Measurements from ENCODE around the gene SIRT6. TPM values are rescaled to one million over a fixed set of nuclear protein-coding genes. Genes with fewer than 3 reads are reported as not detected.

Gene SIRT6
- total and polyA plus RNA-seq, 2 of the 4 experiments (the other 2 are of a cell fraction), result 3.9 to 25.3 TPM

- Histone ChIP-seq H3K18ac (ENCODE audit: low read depth, low read length) (no peak overlapping the region), H3K36me3 (ENCODE audit: control insufficient read depth, insufficient read depth, low read length) (peaks cover 20% of the 10 kb centered on the region), H3K4ac (ENCODE audit: low read depth, low read length) (no peak overlapping the region), H3K27ac (ENCODE audit: insufficient read depth, low read length) (no peak overlapping the region), H4K91ac (ENCODE audit: insufficient read depth, low read depth, low read length) (no peak overlapping the region), H2AK5ac (ENCODE audit: low read depth, low read length) (no peak overlapping the region), H3K23ac (ENCODE audit: low read depth, low read length) (no peak overlapping the region), H3K79me1 (ENCODE audit: low read depth in 1 of 2, low read length in 2 of 2) (peaks cover 0 to 4% of the 10 kb centered on the region in 2 experiments; a peak in 2 of 4 replicates), H3K9me3 (ENCODE audit: control insufficient read depth, insufficient read depth, low read length) (no peaks in the 10 kb centered on the region), H3K14ac (replicated peaks; ENCODE audit: low read depth, low read length) (no peak overlapping the region), H4K5ac (ENCODE audit: low read depth, low read length) (no peak overlapping the region), H3K9ac (ENCODE audit: low read depth, low read length) (no peak overlapping the region), H2BK5ac (ENCODE audit: low read depth, low read length, poor library complexity, severe bottlenecking) (no peak overlapping the region), H2BK20ac (ENCODE audit: low read depth, low read length) (no peak overlapping the region), H2BK15ac (ENCODE audit: low read depth, low read length) (no peak overlapping the region), H2AFZ (replicated peaks; ENCODE audit: low read length, poor library complexity) (no peak overlapping the region), H3K4me2 (ENCODE audit: low read depth, low read length) (no peak overlapping the region), H3K27me3 (ENCODE audit: control insufficient read depth, insufficient read depth, low read length) (peaks cover 5% of the 10 kb centered on the region; the same call in 1 of the 2 replicates), H3K4me3 (ENCODE audit: insufficient read depth, low read depth, low read length) (no peak overlapping the region), H4K20me1 (ENCODE audit: insufficient read depth, low read length) (peaks cover 12% of the 10 kb centered on the region), H3K9me1 (ENCODE audit: insufficient read depth, low read length) (no peaks in the 10 kb centered on the region), H2AK9ac (replicated peaks; ENCODE audit: low read depth, low read length, poor library complexity) (no peak overlapping the region), H3K56ac (ENCODE audit: extremely low read depth, insufficient read depth, low read length) (no peak overlapping the region), H3K4me1 (ENCODE audit: control insufficient read depth, insufficient read depth, low read length) (no peaks in the 10 kb centered on the region), H2BK120ac (ENCODE audit: low read depth, low read length) (no peak overlapping the region), H4K8ac (ENCODE audit: low read depth in 2 of 2, low read length in 2 of 2) (no peak overlapping the region)
- in situ Hi-C loops (cut with MboI; ENCODE audit: low sequenced_read_pairs), result no loop called here
- ATAC-seq (ENCODE audit: low read depth) (no peak), DNase-seq (no peak)
- CTCF ChIA-PET, result no interaction called here
- dilution Hi-C loops (cut with HindIII; ENCODE audit: low sequenced_read_pairs, unreplicated experiment), result no loop called here
- no TSS peak for BruUV-seq (replicated peaks)
- POLR2A ChIA-PET (ENCODE audit: unreplicated experiment), result no interaction called here
- TF ChIP-seq MAZ (IDR thresholded peaks at IDR 0.05; ENCODE audit: borderline replicate concordance, low read depth, low read length) (no peak), POLR2A (IDR thresholded peaks at IDR 0.05; ENCODE audit: low read depth, low read length) (no peak), RAD21 (IDR thresholded peaks at IDR 0.05; ENCODE audit: low read length) (no peak), NFE2L2 (IDR thresholded peaks at IDR 0.05; ENCODE audit: low read depth, low read length) (no peak)
- intact Hi-C loops (cut with micrococcal nuclease), result no loop called here
- WGBS, 2 experiments (ENCODE audit: extremely low coverage in 2 of 2, insufficient read length in 1 of 2), result 93% methylated on average over 23 of the region's 41 CpGs; no CpG with 5 or more reads in 1 of the 2 experiments
These were observed 7.3 kb downstream of the SIRT6 start for GRCh38 chr19:4174895-4175668.
